Uterus (tissue), 4 donors: Measurements from ENCODE around the gene CAMP. TPM values are rescaled to one million over a fixed set of nuclear protein-coding genes. Genes with fewer than 3 reads are reported as not detected.
A peak's percentile ranks its signal among the peaks of the same experiment; 100 is the strongest.

ENCODE experiments used
- DNase-seq, 2 donors: peaks; one replicate each; pipeline ENCODE4 v3.0.0-alpha.2; 2019 to 2020
- H3K27ac ChIP-seq, 2 donors: fragments of 200-600 bp; sonication (generic); 1 replicate in 1 of 2; 2 replicates in 1 of 2; pipeline ENCODE4 v1.5.1; 2016 to 2018
- H3K27me3 ChIP-seq, 2 donors: fragments of 200-600 bp; sonication (generic); one replicate each; pipeline ENCODE4 v1.5.1; 2018 to 2019; ENCODE audit warnings: control low read depth in 1 of 2
- H3K36me3 ChIP-seq, 2 donors: fragments of 200-600 bp; sonication (generic); one replicate each; pipeline ENCODE4 v1.5.1; 2019; ENCODE audit warnings: control low read depth in 1 of 2
- H3K4me1 ChIP-seq, 2 donors: fragments of 200-600 bp; sonication (generic); one replicate each; pipeline ENCODE4 v1.5.1; 2018 to 2019; ENCODE audit warnings: control low read depth in 1 of 2
- H3K4me3 ChIP-seq, 2 donors: fragments of 200-600 bp; sonication (generic); 1 replicate in 1 of 2; 2 replicates in 1 of 2; pipeline ENCODE4 v1.5.1; 2018 to 2019; ENCODE audit warnings: mild to moderate bottlenecking in 1 of 2
- H3K9me3 ChIP-seq, 2 donors: fragments of 200-600 bp; sonication (generic); one replicate each; pipeline ENCODE4 v1.5.1; 2019; ENCODE audit warnings: control low read depth in 1 of 2
- CTCF ChIP-seq, 4 experiments: fragments of 200-600 bp in 2 of 4; fragments of 450-650 bp in 2 of 4; sonication (generic) in 2 of 4; IDR thresholded peaks; one replicate each; pipeline ENCODE4 v1.5.1; 2016 to 2019; ENCODE audit warnings: antibody characterized with exemption in 4 of 4, mild to moderate bottlenecking in 2 of 4, moderate library complexity in 1 of 4
- POLR2A ChIP-seq, 2 donors: fragments of 450-650 bp; IDR thresholded peaks; one replicate each; pipeline ENCODE4 v1.6.1; 2016; ENCODE audit warnings: antibody characterized with exemption in 2 of 2, mild to moderate bottlenecking in 1 of 2, moderate library complexity in 1 of 2
- intact Hi-C: fragments of 100-400 bp; cut with DNase I; formaldehyde crosslinking; loops from one replicate; pipeline ENCODE4 v1.15.1; 2023; ENCODE audit warnings: low total_unique reads
- total RNA-seq, 4 donors: library from RNA; depleted of rRNA in 3 of 4; stranded (reverse); fragments of >200 nt in 3 of 4; gene quantifications; one replicate each; pipeline versions ENCODE4 v1.1.0 to v1.2.4, GENCODE V29; 2014 to 2023
- donor health status: DM: yes; HTN: yes; CAD: no.

Gene CAMP
- total RNA-seq, 4 donors from 2014 or later: 3.1 TPM; not detected in 3

DNA sequence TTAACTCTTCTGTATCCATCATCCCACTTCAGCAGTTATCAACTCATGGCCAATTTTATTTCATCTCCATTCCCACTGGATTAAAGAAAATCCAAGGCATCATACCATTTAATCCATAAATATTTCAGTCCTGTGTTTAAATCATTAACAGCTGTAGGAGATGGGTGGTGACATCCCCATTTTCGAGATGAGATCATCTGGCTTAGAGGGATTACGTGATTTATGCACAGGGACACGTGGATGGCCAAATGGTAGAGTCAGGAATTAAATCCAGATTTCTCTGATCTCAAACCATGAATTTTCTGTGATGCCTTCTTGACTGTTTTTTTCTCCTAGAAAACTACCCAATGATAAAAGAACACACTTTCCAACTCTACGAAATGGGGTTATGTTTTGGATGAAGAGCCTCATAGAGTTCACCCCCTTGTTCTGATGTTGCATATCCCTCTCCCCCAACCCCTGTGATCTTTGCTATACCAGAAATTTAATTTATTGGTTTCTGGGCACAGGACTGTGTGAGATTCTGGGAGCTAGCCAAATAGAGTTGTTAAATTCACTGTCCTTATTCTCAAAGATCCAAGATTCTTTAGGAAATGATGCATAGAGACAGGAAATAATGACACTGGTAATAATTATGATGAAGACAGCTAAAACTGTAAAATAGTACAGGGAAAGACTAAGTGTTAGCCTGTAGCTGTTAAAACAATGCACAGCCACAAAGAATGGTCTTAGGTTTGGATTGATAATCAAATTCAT, 25.0 kb downstream of the CAMP start:
- no peaks in the 10 kb centered on the region for H3K4me1 ChIP-seq
- no peak overlapping the region for H3K27ac ChIP-seq
- no peaks in the 10 kb centered on the region for H3K9me3 ChIP-seq
- H3K36me3 ChIP-seq: no peaks in the 10 kb centered on the region
- H3K27me3 ChIP-seq: no peaks in the 10 kb centered on the region
- TF ChIP-seq POLR2A (IDR thresholded peaks at IDR 0.05): no peak
- no peak for TF ChIP-seq CTCF (IDR thresholded peaks at IDR 0.05)
- H3K4me3 ChIP-seq: no peak overlapping the region
- no peak for DNase-seq
- intact Hi-C loops: no loop called here

- H3K27ac ChIP-seq: no peak overlapping the region
- no peaks in the 10 kb centered on the region for H3K9me3 ChIP-seq
- H3K4me1 ChIP-seq: no peaks in the 10 kb centered on the region
- no peaks in the 10 kb centered on the region for H3K27me3 ChIP-seq
- H3K36me3 ChIP-seq: no peaks in the 10 kb centered on the region
- DNase-seq: no peak
- intact Hi-C loops: no loop called here
- no peak for TF ChIP-seq POLR2A (IDR thresholded peaks at IDR 0.05)
- TF ChIP-seq CTCF (IDR thresholded peaks at IDR 0.05): no peak
- H3K4me3 ChIP-seq: no peak overlapping the region
Observed at GRCh38 chr3:48256557-48256956, 33.3 kb downstream of the CAMP start.

DNA sequence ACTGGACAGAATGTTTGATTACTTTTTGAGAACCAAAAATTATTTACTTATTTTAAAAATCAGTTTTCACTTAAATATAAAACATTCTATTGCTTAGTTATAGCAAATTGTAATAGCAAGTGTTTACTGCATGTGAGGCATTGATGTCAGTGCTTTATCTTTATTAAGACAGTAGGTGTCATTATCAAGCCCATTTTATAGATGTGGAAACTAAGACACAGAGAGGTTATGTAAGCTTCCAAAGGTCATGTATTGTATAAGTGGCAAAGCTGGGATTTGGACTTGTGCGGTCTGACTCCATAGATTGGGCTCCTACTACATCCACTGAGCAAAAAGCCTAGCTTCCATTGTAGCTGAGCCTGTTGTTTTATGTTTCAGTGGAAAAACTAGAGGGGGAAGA, 35.2 kb downstream of the CAMP start:
- no peaks in the 10 kb centered on the region for H3K9me3 ChIP-seq
- intact Hi-C loops: no loop called here
- no peaks in the 10 kb centered on the region for H3K4me1 ChIP-seq
- TF ChIP-seq CTCF (IDR thresholded peaks at IDR 0.05) (no peak), POLR2A (IDR thresholded peaks at IDR 0.05) (no peak)
- H3K27me3 ChIP-seq: no peaks in the 10 kb centered on the region
- no peak overlapping the region for H3K4me3 ChIP-seq
- DNase-seq: no peak
- H3K27ac ChIP-seq: no peak overlapping the region
- no peaks in the 10 kb centered on the region for H3K36me3 ChIP-seq

GRCh38 chr3:48267782-48268181, 44.5 kb downstream of the CAMP start:
- H3K27me3 ChIP-seq: no peaks in the 10 kb centered on the region
- H3K4me1 ChIP-seq: no peaks in the 10 kb centered on the region
- H3K4me3 ChIP-seq: no peak overlapping the region
- no peak for DNase-seq
- H3K36me3 ChIP-seq: no peaks in the 10 kb centered on the region
- intact Hi-C loops: no loop called here
- H3K27ac ChIP-seq: no peak overlapping the region
- H3K9me3 ChIP-seq: no peaks in the 10 kb centered on the region
- TF ChIP-seq POLR2A (IDR thresholded peaks at IDR 0.05) (no peak), CTCF (IDR thresholded peaks at IDR 0.05) (no peak)

- TF ChIP-seq CTCF (IDR thresholded peaks at IDR 0.05) (no peak), POLR2A (IDR thresholded peaks at IDR 0.05) (no peak)
- Histone ChIP-seq H3K4me3 (no peak overlapping the region), H3K9me3 (no peaks in the 10 kb centered on the region), H3K4me1 (no peaks in the 10 kb centered on the region), H3K27me3 (no peaks in the 10 kb centered on the region), H3K36me3 (no peaks in the 10 kb centered on the region), H3K27ac (peak overlapping the region in 1 of 2 donors; percentile 26)
- intact Hi-C loops: no loop called here
- DNase-seq: no peak
Observed at GRCh38 chr3:48268381-48268935, 45.2 kb downstream of the CAMP start.
